Endothelial cell of umbilical vein (primary cell): ENCODE measurements around the gene PPIL1.

ENCODE experiments used
- CTCF ChIP-seq, 2 donors: IDR thresholded peaks; 1 replicate in 1 of 2; 2 replicates in 1 of 2; pipeline ENCODE4 v1.5.1; 2011; ENCODE audit warnings: low read length in 2 of 2, mild to moderate bottlenecking in 2 of 2, moderate library complexity in 2 of 2, control low read depth in 1 of 2, inconsistent platforms in 1 of 2, low read depth in 1 of 2; ENCODE audit not compliant: insufficient read depth in 1 of 2; ENCODE audit errors: extremely low read depth in 1 of 2
- EZH2 ChIP-seq: IDR thresholded peaks from 2 replicates; pipeline ENCODE4 v1.6.1; 2012; ENCODE audit warnings: borderline replicate concordance, low read depth, mild to moderate bottlenecking, moderate library complexity, low read length, inconsistent platforms; ENCODE audit not compliant: severe bottlenecking
- JUN ChIP-seq: IDR thresholded peaks from 2 replicates; pipeline ENCODE4 v1.6.1; 2011; ENCODE audit warnings: borderline replicate concordance, low read depth; ENCODE audit not compliant: insufficient read length, insufficient read depth
- MAX ChIP-seq: IDR thresholded peaks from 2 replicates; pipeline ENCODE4 v1.6.1; 2011; ENCODE audit not compliant: insufficient read depth, insufficient read length
- MYC ChIP-seq: IDR thresholded peaks from one replicate; pipeline ENCODE4 v1.6.1; 2011; ENCODE audit warnings: mild to moderate bottlenecking, low read depth, low read length
- POLR2A ChIP-seq: IDR thresholded peaks from 2 replicates; pipeline ENCODE4 v1.6.1; 2012; ENCODE audit warnings: low read depth, mild to moderate bottlenecking, control low read depth, low read length
- POLR2AphosphoS5 ChIP-seq: IDR thresholded peaks from 2 replicates; pipeline ENCODE4 v1.6.1; 2012; ENCODE audit warnings: low read depth, mild to moderate bottlenecking, control low read depth, low read length, moderate library complexity; ENCODE audit not compliant: insufficient read depth

DNA sequence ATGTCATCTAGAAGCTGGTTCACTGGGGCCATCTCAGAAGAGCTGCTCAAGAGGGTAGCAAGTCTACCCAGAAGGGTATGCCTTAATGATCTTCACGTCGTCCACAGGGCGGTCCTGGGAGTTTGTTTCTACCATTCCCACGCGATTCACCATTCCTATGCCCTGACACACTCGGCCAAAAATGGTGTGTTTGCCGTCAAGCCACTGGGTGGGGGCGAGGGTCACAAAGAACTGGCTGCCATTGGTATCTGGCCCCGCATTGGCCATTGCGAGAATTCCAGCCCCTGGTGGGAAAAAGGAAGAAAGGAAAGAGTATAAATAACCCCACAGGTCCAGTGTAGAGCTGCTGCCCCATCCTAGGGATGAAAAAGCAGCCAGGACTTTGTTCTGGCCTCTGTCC is 18.9 kb downstream of the PPIL1 start:
- TF ChIP-seq CTCF (IDR thresholded peaks at IDR 0.05; ENCODE audit: extremely low read depth in 1 of 2, insufficient read depth in 1 of 2, low read depth in 1 of 2, low read length in 2 of 2) (no peak), POLR2A (no peak), MYC (no peak), POLR2AphosphoS5 (no peak), MAX (no peak), JUN (no peak), EZH2 (no peak)
